ENCODE data around the gene PLPP7. TPM values are rescaled to one million over a fixed set of nuclear protein-coding genes. Genes with fewer than 3 reads are reported as not detected.
"Not testable (repeated sequence)": the region's sequence is repeated elsewhere in the genome, so short reads cannot be mapped to it uniquely, and the experiment has no call there.

PLPP7 gene
- total RNA-seq, 1 donor from 2014 or later, result 5.4 TPM

DNA sequence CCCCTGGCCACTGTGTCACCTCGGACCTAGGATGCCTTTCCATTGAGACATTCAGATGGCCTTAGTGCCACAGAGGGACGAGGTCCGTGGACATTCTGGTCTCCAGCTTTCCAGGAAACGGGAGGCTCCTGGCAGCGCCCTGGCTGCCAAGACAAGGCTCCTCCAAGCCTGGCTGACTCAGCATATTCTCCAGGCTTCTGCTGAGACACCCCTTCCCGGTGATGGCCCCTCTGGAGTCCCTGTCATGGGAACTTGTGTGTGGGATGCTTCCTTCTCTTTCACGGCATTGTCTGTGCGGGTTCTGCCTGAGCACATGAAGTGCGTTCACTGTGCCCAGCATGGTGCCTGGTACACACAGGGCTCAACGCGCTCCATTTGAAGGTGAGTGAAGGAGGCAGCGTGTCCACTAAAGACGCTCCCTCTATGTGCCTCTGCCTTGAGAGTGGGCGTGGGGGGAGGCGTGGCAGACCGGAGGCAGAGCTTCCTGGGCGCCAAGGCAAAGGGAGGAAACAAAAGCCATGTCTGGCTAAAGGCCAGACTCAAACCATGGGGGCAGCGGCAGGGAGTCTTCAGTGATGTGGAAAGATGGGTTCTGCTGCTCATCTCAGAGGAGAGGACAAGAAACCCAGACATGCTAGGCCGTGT, 58.0 kb downstream of the PLPP7 start:
- H3K27me3 Mint-ChIP-seq (ENCODE audit: insufficient read depth, low read depth), result peaks cover 8% of the 10 kb centered on the region
- DNase-seq (ENCODE audit: low spot score), result no peak
- no peak overlapping the region for H3K4me3 Mint-ChIP-seq
- Histone ChIP-seq H3K9ac (no peak overlapping the region), H3F3A (ENCODE audit: low read depth) (peaks cover 5% of the 10 kb centered on the region), H3K36me3 (no peaks in the 10 kb centered on the region), H3K4me2 (no peak overlapping the region), H3K4me1 (peaks cover 4% of the 10 kb centered on the region), H3K27ac (no peak overlapping the region), H3K79me2 (ENCODE audit: low read depth) (no peaks in the 10 kb centered on the region), H4K20me1 (ENCODE audit: low read depth) (no peaks in the 10 kb centered on the region), H3K9me3 (ENCODE audit: low read depth) (no peaks in the 10 kb centered on the region), H2AFZ (replicated peaks) (no peak overlapping the region), H3K27me3 (no peaks in the 10 kb centered on the region), H3K4me3 (no peak overlapping the region)
- H3K4me1 Mint-ChIP-seq, result peaks cover 9% of the 10 kb centered on the region
- TF ChIP-seq EZH2 (IDR thresholded peaks at IDR 0.05) (no peak), EZH2phosphoT487 (IDR thresholded peaks at IDR 0.05) (no peak)
- TF ChIP-seq, protein P1, sequence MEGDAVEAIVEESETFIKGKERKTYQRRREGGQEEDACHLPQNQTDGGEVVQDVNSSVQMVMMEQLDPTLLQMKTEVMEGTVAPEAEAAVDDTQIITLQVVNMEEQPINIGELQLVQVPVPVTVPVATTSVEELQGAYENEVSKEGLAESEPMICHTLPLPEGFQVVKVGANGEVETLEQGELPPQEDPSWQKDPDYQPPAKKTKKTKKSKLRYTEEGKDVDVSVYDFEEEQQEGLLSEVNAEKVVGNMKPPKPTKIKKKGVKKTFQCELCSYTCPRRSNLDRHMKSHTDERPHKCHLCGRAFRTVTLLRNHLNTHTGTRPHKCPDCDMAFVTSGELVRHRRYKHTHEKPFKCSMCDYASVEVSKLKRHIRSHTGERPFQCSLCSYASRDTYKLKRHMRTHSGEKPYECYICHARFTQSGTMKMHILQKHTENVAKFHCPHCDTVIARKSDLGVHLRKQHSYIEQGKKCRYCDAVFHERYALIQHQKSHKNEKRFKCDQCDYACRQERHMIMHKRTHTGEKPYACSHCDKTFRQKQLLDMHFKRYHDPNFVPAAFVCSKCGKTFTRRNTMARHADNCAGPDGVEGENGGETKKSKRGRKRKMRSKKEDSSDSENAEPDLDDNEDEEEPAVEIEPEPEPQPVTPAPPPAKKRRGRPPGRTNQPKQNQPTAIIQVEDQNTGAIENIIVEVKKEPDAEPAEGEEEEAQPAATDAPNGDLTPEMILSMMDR (IDR thresholded peaks at IDR 0.05), result no peak
- H3K36me3 Mint-ChIP-seq, result no peaks in the 10 kb centered on the region
- peaks cover 3% of the 10 kb centered on the region for H3K9me3 Mint-ChIP-seq
- H3K27ac Mint-ChIP-seq, result no peak overlapping the region

DNA sequence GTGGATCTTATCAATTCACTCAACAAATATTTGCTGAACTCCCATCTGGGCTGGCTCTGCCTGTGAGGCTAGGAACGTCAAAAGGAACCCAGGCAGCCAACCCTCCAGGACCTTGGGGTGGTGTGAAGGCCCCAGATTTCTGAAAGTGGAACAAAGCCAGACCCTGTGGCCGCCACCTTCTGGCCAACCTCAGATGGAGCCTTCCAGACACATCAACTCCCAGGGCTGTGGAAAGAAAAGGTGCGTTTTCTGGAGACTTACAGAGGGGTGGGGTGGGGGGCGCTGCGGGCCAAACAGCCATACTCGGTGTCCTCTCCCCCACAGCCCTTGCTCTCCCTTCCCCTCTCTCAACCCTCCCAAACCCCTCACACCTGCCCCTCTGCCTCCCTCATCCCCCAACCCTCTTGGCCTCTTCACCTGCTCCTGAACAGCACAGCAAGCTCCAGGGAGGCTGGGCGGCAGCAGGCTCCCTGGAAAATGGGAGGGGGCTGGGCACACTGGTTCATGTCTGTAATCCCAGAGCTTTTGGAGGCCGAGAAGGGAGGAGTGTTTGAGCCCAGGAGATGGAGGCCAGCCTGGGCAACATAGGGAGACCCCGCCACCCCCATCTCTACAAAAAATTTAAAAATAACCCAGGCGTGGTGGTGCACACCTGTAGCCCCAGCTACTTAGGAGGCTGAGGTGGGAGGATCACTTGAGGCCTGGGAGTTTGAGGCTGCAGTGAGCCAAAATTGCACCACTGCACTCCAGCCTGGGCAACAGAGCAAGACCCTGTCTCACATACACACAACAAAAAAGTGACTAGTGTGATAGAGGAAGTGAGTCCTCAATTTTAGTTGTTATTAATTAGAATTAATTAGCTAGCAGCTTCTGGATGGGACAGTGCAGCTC, 59.4 kb downstream of the PLPP7 start:
- no peak overlapping the region for H3K4me2 ChIP-seq
- H3K4me3 Mint-ChIP-seq, result no peak overlapping the region
- H3K36me3 Mint-ChIP-seq, result no peaks in the 10 kb centered on the region
- no peak for DNase-seq (ENCODE audit: low spot score)
- H3K27me3 Mint-ChIP-seq (ENCODE audit: insufficient read depth, low read depth), result peaks cover 5% of the 10 kb centered on the region
- no peaks in the 10 kb centered on the region for H3K27me3 ChIP-seq
- peaks cover 9% of the 10 kb centered on the region for H3K4me1 Mint-ChIP-seq
- no peaks in the 10 kb centered on the region for H3K79me2 ChIP-seq (ENCODE audit: low read depth)
- H3K27ac ChIP-seq, result no peak overlapping the region
- no peaks in the 10 kb centered on the region for H3K36me3 ChIP-seq
- no peak for TF ChIP-seq EZH2phosphoT487 (IDR thresholded peaks at IDR 0.05)
- peaks cover 5% of the 10 kb centered on the region for H3F3A ChIP-seq (ENCODE audit: low read depth)
- H3K4me3 ChIP-seq, result no peak overlapping the region
- no peak overlapping the region for H3K27ac Mint-ChIP-seq
- H2AFZ ChIP-seq (replicated peaks), result no peak overlapping the region
- no peak overlapping the region for H3K9ac ChIP-seq
- H3K9me3 ChIP-seq (ENCODE audit: low read depth), result no peaks in the 10 kb centered on the region
- H3K9me3 Mint-ChIP-seq, result peaks cover 3% of the 10 kb centered on the region
- no peaks in the 10 kb centered on the region for H4K20me1 ChIP-seq (ENCODE audit: low read depth)
- peaks cover 4% of the 10 kb centered on the region for H3K4me1 ChIP-seq

DNA sequence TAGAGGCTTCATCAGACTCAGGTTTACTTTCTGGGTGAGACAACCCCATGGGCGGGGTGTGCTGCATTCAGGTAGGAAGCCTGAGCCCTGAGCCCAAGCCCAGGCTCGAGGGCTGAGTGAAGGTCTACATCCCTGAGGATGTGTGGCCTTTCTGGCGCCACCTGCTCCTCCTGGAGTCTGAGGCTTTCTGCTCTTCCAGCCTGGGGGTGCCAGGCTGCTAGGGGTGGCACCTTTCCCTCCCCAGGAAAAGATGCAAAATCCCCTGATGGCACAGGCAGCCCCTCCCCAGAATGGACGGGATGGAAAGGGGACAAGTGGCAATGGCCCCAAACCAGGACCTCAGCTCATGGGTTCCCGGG, 60.0 kb downstream of the PLPP7 start:
- Histone ChIP-seq H4K20me1 (ENCODE audit: low read depth) (no peaks in the 10 kb centered on the region), H3K79me2 (ENCODE audit: low read depth) (no peaks in the 10 kb centered on the region), H3K36me3 (no peaks in the 10 kb centered on the region), H2AFZ (replicated peaks) (peak overlapping the region; percentile 99), H3F3A (ENCODE audit: low read depth) (peaks cover 5% of the 10 kb centered on the region), H3K27ac (no peak overlapping the region), H3K4me3 (peak overlapping the region; percentile 37), H3K4me1 (peaks cover 4% of the 10 kb centered on the region), H3K9me3 (ENCODE audit: low read depth) (no peaks in the 10 kb centered on the region), H3K9ac (no peak overlapping the region), H3K4me2 (peak overlapping the region; percentile 79), H3K27me3 (no peaks in the 10 kb centered on the region)
- Mint-ChIP-seq H3K4me1 (peaks cover 9% of the 10 kb centered on the region), H3K4me3 (peak overlapping the region; percentile 77), H3K36me3 (no peaks in the 10 kb centered on the region), H3K27ac (peak overlapping the region; percentile 47), H3K27me3 (ENCODE audit: insufficient read depth, low read depth) (peaks cover 7% of the 10 kb centered on the region), H3K9me3 (peaks cover 3% of the 10 kb centered on the region)
- no peak for DNase-seq (ENCODE audit: low spot score)
- TF ChIP-seq EZH2phosphoT487 (IDR thresholded peaks at IDR 0.05) (no peak), EZH2 (IDR thresholded peaks at IDR 0.05) (no peak)

DNA sequence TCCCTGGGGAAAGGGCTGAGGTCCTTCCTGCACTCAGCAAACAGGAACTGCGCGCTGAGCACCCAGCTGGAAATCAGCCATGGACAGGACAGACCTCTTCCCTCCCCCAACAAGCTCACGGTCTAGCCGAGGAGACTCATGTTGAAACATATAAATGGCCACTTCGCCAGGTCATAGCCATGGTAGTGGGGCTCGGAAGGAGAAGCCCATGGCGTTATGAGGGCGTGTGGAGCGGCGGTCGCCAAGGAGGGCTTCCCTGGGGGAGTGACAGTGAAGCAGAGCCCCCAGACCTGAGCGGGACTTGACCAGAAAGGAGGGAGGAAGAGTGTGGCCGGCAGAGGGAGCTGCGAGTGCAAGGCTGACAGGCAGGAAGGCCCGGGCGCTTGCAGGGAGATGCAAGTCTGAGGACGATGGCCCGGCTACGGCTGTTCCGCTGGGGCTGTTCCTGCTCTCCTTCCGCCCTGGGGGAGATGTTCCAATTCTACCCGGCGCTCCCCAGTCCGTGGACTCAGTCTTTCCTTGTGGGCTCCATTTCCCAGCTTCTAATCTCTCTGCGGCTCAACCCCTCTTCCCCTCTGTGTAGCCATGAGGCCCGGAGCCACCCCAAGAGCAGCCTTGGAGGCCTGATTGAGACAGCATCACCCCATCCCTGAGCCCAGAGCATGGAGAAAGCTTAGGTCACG, 60.5 kb downstream of the PLPP7 start:
- no peak overlapping the region for H3K27ac ChIP-seq
- peak overlapping the region; percentile 37 for H3K4me3 ChIP-seq
- H3K79me2 ChIP-seq (ENCODE audit: low read depth), result no peaks in the 10 kb centered on the region
- Mint-ChIP-seq H3K9me3 (peaks cover 3% of the 10 kb centered on the region), H3K4me3 (peak overlapping the region; percentile 77), H3K27ac (peak overlapping the region; percentile 47), H3K27me3 (ENCODE audit: insufficient read depth, low read depth) (peaks cover 7% of the 10 kb centered on the region), H3K36me3 (no peaks in the 10 kb centered on the region), H3K4me1 (peaks cover 9% of the 10 kb centered on the region)
- peaks cover 4% of the 10 kb centered on the region for H3K4me1 ChIP-seq
- peak overlapping the region; percentile 99 for H2AFZ ChIP-seq (replicated peaks)
- H3F3A ChIP-seq (ENCODE audit: low read depth), result peaks cover 5% of the 10 kb centered on the region
- no peaks in the 10 kb centered on the region for H3K9me3 ChIP-seq (ENCODE audit: low read depth)
- H3K36me3 ChIP-seq, result no peaks in the 10 kb centered on the region
- no peaks in the 10 kb centered on the region for H3K27me3 ChIP-seq
- no peaks in the 10 kb centered on the region for H4K20me1 ChIP-seq (ENCODE audit: low read depth)
- TF ChIP-seq EZH2 (IDR thresholded peaks at IDR 0.05), result no peak
- TF ChIP-seq, protein P1 (IDR thresholded peaks at IDR 0.05), result peak; percentile 80
- peak; percentile 88 for DNase-seq (ENCODE audit: low spot score)
- H3K4me2 ChIP-seq, result peak overlapping the region; percentile 79
- no peak overlapping the region for H3K9ac ChIP-seq

DNA sequence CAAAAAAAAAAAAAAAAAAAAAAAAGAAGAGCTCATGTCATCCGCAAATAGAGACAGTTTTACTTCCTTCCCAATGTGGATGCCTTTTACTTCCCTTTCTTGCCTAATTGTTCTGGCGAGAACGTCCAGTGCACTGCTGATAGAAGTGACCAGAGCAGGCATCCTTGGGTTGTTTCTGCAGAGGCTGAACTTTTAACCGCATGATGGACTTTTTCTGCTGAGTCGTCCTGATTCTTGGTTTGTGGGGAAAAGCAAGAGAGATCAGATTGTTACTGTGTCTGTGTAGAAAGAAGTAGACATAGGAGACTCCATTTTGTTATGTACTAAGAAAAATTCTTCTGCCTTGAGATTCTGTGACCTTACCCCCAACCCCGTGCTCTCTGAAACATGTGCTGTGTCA, 67.0 kb downstream of the PLPP7 start:
- H3K36me3 ChIP-seq; H3K27ac Mint-ChIP-seq; H3K4me3 Mint-ChIP-seq; H3K9me3 Mint-ChIP-seq; H3K79me2 ChIP-seq (ENCODE audit: low read depth); H3K27ac ChIP-seq; DNase-seq (ENCODE audit: low spot score); H4K20me1 ChIP-seq (ENCODE audit: low read depth); H3K36me3 Mint-ChIP-seq; H2AFZ ChIP-seq (replicated peaks); H3K9ac ChIP-seq; H3K4me3 ChIP-seq; H3K27me3 Mint-ChIP-seq (ENCODE audit: insufficient read depth, low read depth); H3K9me3 ChIP-seq (ENCODE audit: low read depth); H3K27me3 ChIP-seq: not testable (repeated sequence)
- H3K4me1 Mint-ChIP-seq, result peaks cover 12% of the 10 kb centered on the region
- peaks cover 12% of the 10 kb centered on the region for H3K4me1 ChIP-seq
- H3F3A ChIP-seq (ENCODE audit: low read depth), result peaks cover 26% of the 10 kb centered on the region
- H3K4me2 ChIP-seq, result peak overlapping the region; percentile 36

All from neural progenitor cell (in vitro differentiated cells).